Activated T-helper 17 cell treated with anti-CD3 and anti-CD28 coated beads, Interleukin-2, amount 50 U/mL, for 72 hours (primary cell): ENCODE measurements around the gene FAM20B. TPM values are rescaled to one million over a fixed set of nuclear protein-coding genes. Genes with fewer than 3 reads are reported as not detected.
A peak's percentile ranks its signal among the peaks of the same experiment; 100 is the strongest.

Experiments
- ATAC-seq: fragments of 150-1000 bp; cut with Tn5 transposase; replicated peaks from 2 replicates; pipeline ENCODE4 v1.10.0; 2021; ENCODE audit warnings: mild to moderate bottlenecking, moderate library complexity
- H3K27ac Mint-ChIP-seq: one replicate; pipeline ENCODE4 v1.8.0; 2022; ENCODE audit warnings: mixed read lengths
- H3K27me3 Mint-ChIP-seq: one replicate; pipeline ENCODE4 v1.8.0; 2022; ENCODE audit warnings: mixed read lengths
- H3K36me3 Mint-ChIP-seq: one replicate; pipeline ENCODE4 v1.8.0; 2022; ENCODE audit warnings: low read depth, mild to moderate bottlenecking, mixed read lengths
- H3K4me1 Mint-ChIP-seq: one replicate; pipeline ENCODE4 v1.8.0; 2022; ENCODE audit warnings: mixed read lengths
- H3K4me3 Mint-ChIP-seq: one replicate; pipeline ENCODE4 v1.8.0; 2022; ENCODE audit warnings: mild to moderate bottlenecking, mixed read lengths
- H3K9me3 Mint-ChIP-seq: one replicate; pipeline ENCODE4 v1.8.0; 2022; ENCODE audit warnings: mixed read lengths
- total RNA-seq, 2 donors: library from RNA; stranded (reverse); gene quantifications; one replicate each; pipeline ENCODE4 v1.2.3, GENCODE V29; 2022

The FAM20B gene
- total RNA-seq, 2 donors from 2014 or later: 26.7 to 30.9 TPM

- ATAC-seq: no peak
- no peaks in the 10 kb centered on the region for H3K27me3 Mint-ChIP-seq
- peaks cover 45% of the 10 kb centered on the region for H3K36me3 Mint-ChIP-seq
Measured at GRCh38 chr1:179107706-179108629, 82.3 kb downstream of the FAM20B start.

DNA sequence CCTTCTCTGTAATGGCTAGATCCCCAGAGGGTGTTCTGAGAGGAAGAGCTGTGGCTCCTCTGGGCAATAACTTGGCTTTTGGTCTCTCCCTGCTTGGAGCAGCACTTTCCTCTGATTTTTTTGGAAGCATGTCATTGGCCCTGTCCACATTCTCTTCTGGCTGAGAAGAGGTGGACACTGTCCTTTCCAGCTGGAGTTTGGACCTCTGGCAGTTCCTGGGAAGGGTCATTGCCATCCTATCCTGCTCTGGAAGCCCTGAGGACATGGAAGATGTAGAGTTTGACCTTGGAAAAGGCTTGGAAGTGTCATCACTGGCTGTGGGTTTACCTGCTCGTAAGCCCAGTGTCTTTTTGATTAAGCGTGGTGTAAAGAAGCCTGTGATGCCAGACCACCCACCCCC lies 83.0 kb downstream of the FAM20B start:
- H3K36me3 Mint-ChIP-seq: peaks cover 50% of the 10 kb centered on the region
- no peak overlapping the region for H3K27ac Mint-ChIP-seq
- no peak for ATAC-seq
- H3K4me3 Mint-ChIP-seq: no peak overlapping the region
- no peaks in the 10 kb centered on the region for H3K4me1 Mint-ChIP-seq
- no peaks in the 10 kb centered on the region for H3K27me3 Mint-ChIP-seq
- no peaks in the 10 kb centered on the region for H3K9me3 Mint-ChIP-seq

More at GRCh38 chr1:179107706-179108629, 82.3 kb downstream of the FAM20B start:
- no peaks in the 10 kb centered on the region for H3K9me3 Mint-ChIP-seq
- H3K4me1 Mint-ChIP-seq: no peaks in the 10 kb centered on the region
- no peak overlapping the region for H3K27ac Mint-ChIP-seq
- no peak overlapping the region for H3K4me3 Mint-ChIP-seq

- Mint-ChIP-seq H3K4me1 (peaks cover 5% of the 10 kb centered on the region), H3K4me3 (no peak overlapping the region), H3K9me3 (no peaks in the 10 kb centered on the region), H3K27ac (no peak overlapping the region), H3K36me3 (peaks cover 79% of the 10 kb centered on the region), H3K27me3 (no peaks in the 10 kb centered on the region)
- ATAC-seq: no peak
Measured at GRCh38 chr1:179115181-179115580, 89.5 kb downstream of the FAM20B start.

GRCh38 chr1:179119513-179119912 lies 93.8 kb downstream of the FAM20B start:
- Mint-ChIP-seq H3K36me3 (peaks cover 54% of the 10 kb centered on the region), H3K27ac (no peak overlapping the region), H3K9me3 (no peaks in the 10 kb centered on the region), H3K27me3 (no peaks in the 10 kb centered on the region), H3K4me1 (peaks cover under 1% of the 10 kb centered on the region), H3K4me3 (no peak overlapping the region)
- ATAC-seq: no peak

DNA sequence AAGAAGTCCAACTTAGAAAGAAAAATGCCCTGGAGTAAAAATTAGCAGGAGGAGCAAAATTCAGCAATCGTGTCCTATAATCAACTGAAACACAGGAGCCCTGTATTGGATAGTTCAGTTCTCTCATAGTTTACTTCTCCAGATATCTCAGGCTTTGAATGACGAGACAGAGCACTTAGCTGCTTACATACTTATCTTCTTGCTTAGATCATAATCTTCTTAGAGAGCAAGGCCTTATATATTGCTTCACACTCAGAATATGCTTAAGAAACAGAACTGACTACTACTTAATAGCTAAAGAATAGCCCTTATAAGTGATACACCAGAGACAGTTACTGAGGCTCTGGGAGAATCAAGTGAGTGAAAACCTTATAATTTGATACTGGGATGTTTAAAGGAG lies 95.0 kb downstream of the FAM20B start:
- Mint-ChIP-seq H3K27me3 (no peaks in the 10 kb centered on the region), H3K4me3 (no peak overlapping the region), H3K27ac (no peak overlapping the region), H3K4me1 (no peaks in the 10 kb centered on the region), H3K9me3 (no peaks in the 10 kb centered on the region), H3K36me3 (peaks cover 44% of the 10 kb centered on the region)
- ATAC-seq: peak; percentile 5

DNA sequence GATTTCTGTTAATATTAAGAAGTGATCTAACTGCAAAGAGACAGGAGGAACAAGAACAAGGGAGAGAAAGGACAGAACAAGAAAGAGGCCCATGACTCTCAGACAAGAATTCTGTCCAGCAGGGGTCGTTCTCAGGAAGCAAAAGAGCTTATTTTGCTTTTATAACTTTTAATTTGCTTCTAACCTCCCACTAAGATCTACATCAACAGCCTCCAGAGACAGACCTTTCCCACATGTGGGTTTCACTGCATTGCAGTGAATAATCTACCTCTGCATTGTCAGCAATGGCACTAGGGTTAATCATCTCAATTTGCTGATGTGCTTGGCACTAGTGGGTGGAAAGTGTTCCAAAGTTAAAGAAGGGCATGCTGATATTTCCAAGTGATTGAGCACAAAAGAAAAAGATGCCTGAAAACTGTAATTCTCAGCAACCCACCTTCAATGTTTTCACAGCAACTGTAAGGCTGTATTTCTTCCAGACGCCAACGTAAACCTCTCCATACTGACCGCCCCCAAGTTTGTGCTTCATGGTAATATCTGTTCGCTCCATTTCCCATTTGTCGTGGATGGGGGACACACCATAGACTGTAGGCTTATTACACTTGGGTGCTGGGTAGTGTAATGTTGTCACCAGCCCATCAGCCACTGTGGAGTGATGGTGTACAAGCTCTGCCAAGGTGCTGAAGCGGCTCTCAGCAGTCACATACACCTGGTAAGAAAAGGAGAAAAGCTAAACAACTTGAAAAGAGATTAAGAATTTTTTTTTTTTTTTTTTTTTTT lies 95.7 kb downstream of the FAM20B start:
- Mint-ChIP-seq H3K27me3 (no peaks in the 10 kb centered on the region), H3K27ac (no peak overlapping the region), H3K9me3 (no peaks in the 10 kb centered on the region), H3K4me1 (no peaks in the 10 kb centered on the region), H3K4me3 (no peak overlapping the region), H3K36me3 (peaks cover 40% of the 10 kb centered on the region)
- peak; percentile 88 for ATAC-seq

DNA sequence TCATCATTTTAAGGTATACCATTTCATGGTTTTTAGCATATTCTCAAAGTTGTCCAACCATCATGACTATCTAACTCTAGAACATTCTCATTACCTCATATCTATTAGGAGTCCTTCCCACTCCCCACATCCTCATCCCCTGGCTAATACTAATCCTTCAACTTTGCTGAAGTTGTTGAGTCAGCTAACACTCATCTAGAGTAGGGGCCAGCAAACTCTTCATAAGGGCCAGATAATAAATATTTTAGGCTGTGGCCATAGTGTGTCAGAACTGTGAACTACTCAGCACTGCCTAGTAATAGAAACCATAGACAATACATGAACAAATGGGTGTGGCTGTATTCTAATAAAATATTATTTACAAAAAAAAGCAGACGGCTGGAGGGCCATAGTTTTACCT lies 99.2 kb downstream of the FAM20B start:
- Mint-ChIP-seq H3K36me3 (peaks cover 14% of the 10 kb centered on the region), H3K27me3 (no peaks in the 10 kb centered on the region), H3K4me3 (no peak overlapping the region), H3K27ac (no peak overlapping the region), H3K4me1 (peaks cover 6% of the 10 kb centered on the region), H3K9me3 (no peaks in the 10 kb centered on the region)
- no peak for ATAC-seq

Other genes starting within 250 kb of the FAM20B start
- gene ANGPTL1, start 154.8 kb upstream of the FAM20B start, total RNA-seq: not detected
- 10 to 100 TPM; 19.0 to 45.2 TPM for gene TOR3A, start 56.2 kb downstream of the FAM20B start, total RNA-seq
- 1 to 10 TPM; 5.2 to 8.2 TPM for gene ABL2, start 203.8 kb downstream of the FAM20B start, total RNA-seq